Forelimb muscle (tissue), 1 donor: ENCODE results near the gene ZNF423. TPM values are rescaled to one million over a fixed set of nuclear protein-coding genes. Genes with fewer than 3 reads are reported as not detected.

Experiments
- DNase-seq: peaks from one replicate; pipeline ENCODE4 v3.0.0-alpha.2; 2013; ENCODE audit warnings: low read depth
- polyA plus RNA-seq: library from polyadenylated mRNA; unstranded; fragments of 120-200 nt; gene quantifications from one replicate; pipeline ENCODE4 v1.2.1, GENCODE V29; 2013; ENCODE audit not compliant: insufficient read length

ZNF423 gene
- polyA plus RNA-seq, 1 donor: 26.2 TPM

GRCh38 chr16:49849037-49849753 lies 6.7 kb downstream of the ZNF423 start:
- DNase-seq: no peak

DNA sequence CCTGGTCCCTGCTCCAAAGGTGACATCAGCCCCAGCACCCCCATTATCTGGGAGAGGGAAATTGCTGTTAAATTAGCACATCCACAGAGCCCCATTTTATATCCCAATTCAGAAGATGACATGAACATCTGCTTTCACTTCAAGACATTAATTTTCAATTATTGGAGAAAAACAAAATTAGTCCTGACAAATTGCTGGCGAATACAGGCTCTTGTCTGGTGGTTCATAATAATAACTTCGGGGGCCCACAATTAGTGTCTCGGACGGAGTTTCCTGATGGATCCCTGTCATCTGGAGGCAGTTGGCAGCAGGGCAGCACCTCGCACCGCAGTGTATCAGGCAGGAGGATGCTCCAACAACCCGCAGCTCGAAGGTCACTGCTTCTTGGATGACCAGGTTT lies 7.4 kb downstream of the ZNF423 start:
- no peak for DNase-seq

GRCh38 chr16:49846800-49847199 lies 9.1 kb downstream of the ZNF423 start:
- no peak for DNase-seq

- no peak for DNase-seq
These were observed 11.6 kb downstream of the ZNF423 start for GRCh38 chr16:49844359-49844758.

DNA sequence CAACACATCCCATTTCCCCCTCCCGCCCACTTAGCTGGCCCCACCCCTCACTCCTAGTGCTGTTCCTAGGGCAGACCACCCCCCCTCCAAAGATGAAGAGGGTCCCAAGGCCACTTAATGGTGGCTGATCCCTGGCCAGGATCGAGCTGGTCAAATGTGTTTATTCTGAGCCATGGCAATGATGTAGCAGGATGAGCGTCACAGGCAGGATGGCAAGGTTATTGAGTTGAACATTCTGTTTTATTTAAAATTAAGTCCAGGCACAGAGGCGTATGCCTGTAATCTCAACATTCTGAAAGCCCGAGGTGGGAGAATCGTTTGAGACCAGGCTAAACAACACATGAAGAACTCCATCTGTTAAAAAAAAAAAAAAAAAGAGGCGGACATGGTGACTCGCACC lies 12.2 kb downstream of the ZNF423 start:
- DNase-seq: no peak

DNA sequence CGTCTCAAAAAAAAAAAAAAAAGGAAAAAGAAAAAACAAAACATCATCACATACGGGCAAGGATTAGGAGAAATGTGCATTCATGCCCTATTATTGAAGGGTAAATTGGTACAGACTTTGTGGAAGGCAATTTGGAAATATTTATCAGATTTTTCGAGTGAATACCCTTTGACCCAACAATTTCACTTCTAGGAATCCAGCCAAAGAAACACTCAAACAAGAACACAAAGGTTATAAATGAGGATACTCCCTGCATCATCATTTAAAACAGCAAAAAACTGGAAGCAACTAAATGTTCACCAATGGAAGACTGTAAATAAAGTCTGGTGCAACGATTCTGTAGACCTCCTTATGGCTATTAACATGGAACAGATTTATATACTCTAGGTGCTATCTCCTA lies 12.9 kb downstream of the ZNF423 start:
- no peak for DNase-seq

DNA sequence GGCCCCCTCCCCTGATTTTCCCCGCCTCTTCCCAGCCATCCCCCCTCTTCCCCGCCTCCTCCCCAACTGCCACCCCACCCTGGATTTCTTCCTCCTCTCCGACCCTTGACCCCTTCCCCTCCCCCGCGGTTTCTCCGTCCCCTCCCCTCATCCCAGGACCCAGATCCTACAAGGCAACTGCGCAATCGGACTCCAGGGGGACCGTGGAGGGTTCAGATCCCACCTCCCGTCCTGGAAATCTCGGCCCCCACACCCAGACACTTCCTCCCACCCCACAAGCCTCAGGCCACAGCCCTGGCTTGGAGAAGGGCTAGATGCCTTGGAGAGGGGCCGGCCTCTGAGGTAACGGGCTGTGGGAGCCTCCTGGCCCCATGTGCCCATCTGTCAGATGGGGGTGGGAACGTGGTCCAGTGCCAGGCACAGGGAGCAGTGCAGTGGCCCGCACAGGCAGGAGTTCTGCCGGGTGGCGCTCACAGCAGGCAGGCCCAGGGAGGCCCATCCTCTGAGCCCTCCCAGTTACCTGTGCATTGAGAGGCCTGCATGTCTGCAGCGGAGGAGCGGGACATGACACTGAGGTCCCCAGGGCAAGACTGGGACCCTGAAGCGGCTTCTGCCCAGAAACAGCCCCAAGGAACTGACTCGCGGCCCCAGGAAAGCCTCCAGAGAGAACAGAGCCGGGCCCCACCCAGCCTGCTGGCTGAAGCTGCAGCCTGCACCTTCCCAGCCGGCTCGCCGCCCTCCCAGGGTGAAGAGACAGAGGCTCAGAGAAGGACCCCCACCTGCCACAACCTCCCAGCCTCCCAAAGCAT lies 16.7 kb downstream of the ZNF423 start:
- no peak for DNase-seq

DNA sequence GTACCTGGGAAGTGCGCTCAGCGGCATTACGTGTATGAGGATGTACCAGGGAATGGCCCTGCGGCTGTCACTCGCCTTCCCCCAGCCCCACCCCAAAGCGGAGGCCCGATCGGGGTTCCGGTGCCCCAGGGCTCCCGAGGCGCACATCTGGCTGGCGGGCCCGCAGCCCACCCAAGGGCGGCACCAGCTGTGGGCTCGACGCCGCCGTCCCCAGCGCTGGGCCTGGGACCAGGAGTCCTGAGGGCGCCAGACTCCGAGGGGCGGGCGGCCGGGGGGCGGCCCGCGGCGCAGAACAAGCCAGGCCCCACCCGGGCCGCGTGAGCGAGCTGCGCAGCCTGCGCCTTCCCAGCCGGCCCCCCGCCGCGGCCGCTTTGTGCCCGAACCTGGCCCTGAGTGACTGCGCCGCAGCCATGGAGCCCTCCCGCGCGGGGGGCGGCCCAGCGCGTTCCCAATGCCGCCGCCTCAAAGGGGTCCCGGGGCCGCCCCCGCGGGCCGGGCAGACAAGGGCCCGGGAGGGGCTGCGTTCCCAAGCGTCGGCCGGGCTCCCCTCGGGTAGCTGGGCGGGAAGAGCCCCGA lies 17.4 kb downstream of the ZNF423 start:
- DNase-seq: no peak

DNA sequence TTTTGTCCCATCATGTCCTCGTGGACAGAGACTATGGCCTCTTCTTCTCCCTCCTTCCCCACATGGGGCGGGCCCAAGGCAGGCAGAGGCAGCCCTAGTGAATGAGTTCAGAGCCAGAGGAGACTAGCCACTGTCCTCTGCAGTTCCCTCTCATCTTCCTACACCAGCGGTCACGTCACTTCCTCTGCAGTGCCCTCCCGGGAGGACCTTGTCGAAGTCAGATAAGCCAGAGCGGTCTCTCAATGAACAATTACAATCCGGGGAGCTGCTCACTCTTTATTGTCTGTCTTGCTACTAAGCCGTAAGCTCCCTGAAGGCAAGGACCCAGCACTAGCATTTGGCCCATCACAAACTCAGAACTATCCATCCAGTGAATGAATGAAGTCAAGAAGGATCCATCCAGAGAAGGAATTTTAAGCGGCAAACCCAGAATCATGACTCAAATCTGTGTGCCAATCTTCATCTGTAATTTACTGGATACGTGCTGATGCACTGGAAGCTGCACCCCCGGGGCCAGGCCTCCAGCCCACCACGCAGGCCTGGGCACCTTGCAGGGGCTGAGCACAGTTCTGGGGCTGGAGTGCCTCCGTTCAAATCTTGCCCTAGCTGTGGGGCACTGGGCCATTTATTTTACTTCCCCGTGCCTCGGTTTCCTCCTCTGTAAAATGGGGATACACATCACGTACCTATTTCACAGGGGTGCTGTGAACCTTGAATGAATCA lies 18.1 kb downstream of the ZNF423 start:
- no peak for DNase-seq

GRCh38 chr16:49836668-49837067 lies 19.2 kb downstream of the ZNF423 start:
- DNase-seq: no peak

GRCh38 chr16:49836218-49836617 lies 19.7 kb downstream of the ZNF423 start:
- DNase-seq: no peak

DNA sequence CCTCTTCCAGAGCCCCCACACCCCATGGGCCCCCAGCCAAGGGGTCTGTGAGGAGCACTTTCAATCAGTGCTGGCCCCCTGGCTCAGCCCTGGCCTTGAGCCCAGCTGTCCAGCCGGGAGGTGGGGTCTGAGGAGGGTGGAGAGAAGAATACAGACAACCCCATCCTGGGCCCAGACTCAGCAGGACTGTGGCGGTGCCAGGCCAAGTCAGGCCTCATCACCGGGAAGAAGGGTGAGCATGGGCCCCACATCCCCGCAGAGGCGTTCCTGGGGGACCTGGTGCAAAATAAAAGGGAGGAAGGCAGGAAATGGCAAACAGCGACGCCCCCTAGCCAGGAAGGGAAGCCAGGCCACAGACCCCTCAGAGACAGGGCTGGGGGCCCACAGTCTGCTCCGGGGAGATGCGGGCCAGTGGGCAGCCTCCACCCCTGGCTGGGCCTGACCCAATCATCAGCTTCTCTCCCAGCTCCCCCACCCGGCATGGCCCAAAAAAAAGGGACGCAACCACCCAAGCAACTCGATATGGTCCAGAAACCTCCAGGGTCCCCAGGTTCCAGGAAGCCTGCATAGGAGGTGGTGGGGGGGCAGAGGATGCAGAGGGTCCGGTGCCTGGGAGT lies 20.6 kb downstream of the ZNF423 start:
- no peak for DNase-seq

DNA sequence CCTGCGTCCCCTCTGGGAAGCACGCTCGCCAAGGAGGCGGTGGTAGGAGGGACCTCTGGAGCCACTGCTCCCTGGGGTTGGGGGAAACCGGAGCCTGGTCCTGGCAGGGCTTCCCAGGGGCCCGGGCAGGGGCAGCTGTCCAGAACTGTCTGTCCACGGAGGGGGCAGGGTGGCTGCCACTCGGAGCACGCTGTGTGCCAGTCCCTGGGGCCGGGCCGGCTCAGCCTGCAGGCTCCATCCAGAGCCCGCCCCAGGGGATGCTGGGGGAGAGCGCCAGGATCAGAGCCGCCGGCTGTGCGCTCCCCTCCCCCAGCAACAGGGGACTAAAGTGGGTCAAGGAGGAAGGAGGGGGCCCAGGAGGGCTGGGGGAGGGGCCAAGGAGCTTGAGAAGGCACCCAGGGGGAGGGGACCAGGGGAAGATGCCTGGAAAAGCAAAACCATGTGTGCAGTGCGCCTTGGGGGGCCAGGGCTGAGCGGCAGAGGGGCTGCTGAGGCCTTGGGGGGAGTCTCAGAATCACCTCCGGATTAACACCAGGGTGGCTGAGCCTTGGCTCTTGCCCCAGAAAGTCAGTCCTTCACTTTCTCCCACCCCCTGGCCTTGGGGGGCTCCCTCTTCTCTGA lies 21.3 kb downstream of the ZNF423 start:
- no peak for DNase-seq

GRCh38 chr16:49833796-49834530 lies 21.9 kb downstream of the ZNF423 start:
- no peak for DNase-seq

DNA sequence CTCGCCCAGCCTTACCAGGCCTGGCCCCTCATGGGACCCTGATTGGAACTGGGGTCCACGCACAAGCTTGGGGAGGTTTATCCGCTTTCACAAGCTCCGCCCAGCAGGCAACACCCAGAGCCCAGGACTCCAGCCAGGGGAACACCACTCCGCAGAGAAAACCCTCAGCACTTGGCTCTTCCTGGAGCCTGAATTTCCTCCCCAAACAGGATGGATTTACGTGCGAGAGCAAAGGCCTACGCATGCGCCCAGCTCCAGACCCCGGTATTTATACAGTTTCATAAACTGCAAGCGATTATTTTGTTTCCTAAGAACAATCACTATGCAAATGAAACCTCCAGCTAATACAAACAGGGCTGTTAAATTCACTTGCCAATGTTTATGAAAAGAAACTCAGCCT lies 22.8 kb downstream of the ZNF423 start:
- DNase-seq: no peak

GRCh38 chr16:49832177-49832576 lies 23.7 kb downstream of the ZNF423 start:
- DNase-seq: no peak

DNA sequence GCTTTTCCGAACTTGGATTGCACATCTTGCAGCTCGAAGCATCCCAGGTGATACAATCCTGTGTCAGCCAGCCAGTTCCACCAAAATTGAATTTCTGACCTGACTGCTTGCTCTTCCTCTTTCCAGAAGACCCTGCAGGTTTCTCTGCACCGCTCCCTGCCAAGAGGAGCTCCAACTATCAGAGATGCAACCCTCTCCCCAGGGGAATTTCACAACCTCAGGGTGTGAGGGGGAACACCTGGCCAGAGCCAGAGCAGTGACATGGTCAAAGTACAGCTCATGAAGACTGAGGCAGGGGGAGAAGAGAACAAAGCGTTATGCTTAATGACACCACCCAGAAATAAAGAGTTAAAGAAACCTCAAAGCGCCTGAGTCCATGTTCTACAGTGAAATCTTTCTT lies 25.0 kb downstream of the ZNF423 start:
- no peak for DNase-seq

- no peak for DNase-seq
These were observed 27.2 kb downstream of the ZNF423 start for GRCh38 chr16:49828533-49829267.

DNA sequence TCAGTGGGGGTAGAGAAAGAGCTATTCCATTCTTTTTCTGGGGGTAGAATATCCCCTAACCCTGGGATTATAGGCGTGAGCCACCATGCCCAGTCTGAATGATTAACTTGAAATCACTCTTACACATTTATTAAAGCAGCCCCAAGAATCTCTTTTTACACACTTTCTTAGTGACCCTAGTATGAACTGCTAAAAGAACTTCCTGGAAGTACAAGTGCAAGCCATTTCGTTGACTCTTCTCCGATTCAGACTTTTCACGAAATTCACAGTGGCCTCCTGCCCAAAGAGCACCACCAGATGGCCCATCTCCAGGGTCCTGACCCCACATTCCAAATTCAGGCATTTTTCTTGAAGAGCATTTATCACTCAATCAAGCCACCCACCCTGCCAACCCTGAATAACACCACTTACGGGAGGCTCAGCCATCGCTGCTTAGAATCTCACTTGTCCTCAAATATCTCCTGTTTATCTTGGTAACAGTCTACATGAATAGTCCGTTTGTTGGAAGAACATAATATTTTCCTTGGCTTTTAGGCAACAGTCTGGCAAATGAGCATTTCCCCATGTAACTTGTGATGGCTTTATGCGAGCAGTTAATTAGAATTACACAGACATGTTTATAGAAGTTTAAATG lies 28.0 kb downstream of the ZNF423 start:
- DNase-seq: no peak
